Measurements from ENCODE around the gene SLC9C2. TPM values are rescaled to one million over a fixed set of nuclear protein-coding genes. Genes with fewer than 3 reads are reported as not detected.
"Not testable (repeated sequence)": the region's sequence is repeated elsewhere in the genome, so short reads cannot be mapped to it uniquely, and the experiment has no call there.

The SLC9C2 gene
- total RNA-seq, 3 donors from 2014 or later, result not detected

GRCh38 chr1:173523329-173523728, 79.5 kb downstream of the SLC9C2 start:
- no peaks in the 10 kb centered on the region for H3K36me3 Mint-ChIP-seq (ENCODE audit: insufficient read depth)
- no peak for ATAC-seq
- no peaks in the 10 kb centered on the region for H3K27me3 Mint-ChIP-seq (ENCODE audit: low read depth)
- peaks cover 9% of the 10 kb centered on the region for H3K4me1 Mint-ChIP-seq (ENCODE audit: low read depth)
- DNase-seq, result no peak
- H3K9me3 Mint-ChIP-seq, result no peaks in the 10 kb centered on the region
- H3K4me3 Mint-ChIP-seq, result no peak overlapping the region

- H3K9me3 Mint-ChIP-seq, result no peaks in the 10 kb centered on the region
- H3K4me1 Mint-ChIP-seq (ENCODE audit: low read depth), result peaks cover 12% of the 10 kb centered on the region
- H3K4me3 Mint-ChIP-seq, result no peak overlapping the region
- H3K27me3 Mint-ChIP-seq (ENCODE audit: low read depth), result peaks cover 3% of the 10 kb centered on the region
- no peaks in the 10 kb centered on the region for H3K36me3 Mint-ChIP-seq (ENCODE audit: insufficient read depth)
- DNase-seq, result no peak
- no peak for ATAC-seq
Observed at GRCh38 chr1:173520799-173521198, 82.1 kb downstream of the SLC9C2 start.

GRCh38 chr1:173514503-173514902, 88.4 kb downstream of the SLC9C2 start:
- H3K27me3 Mint-ChIP-seq (ENCODE audit: low read depth); H3K36me3 Mint-ChIP-seq (ENCODE audit: insufficient read depth); H3K9me3 Mint-ChIP-seq; ATAC-seq; DNase-seq; H3K4me3 Mint-ChIP-seq: not testable (repeated sequence)
- peaks cover 12% of the 10 kb centered on the region for H3K4me1 Mint-ChIP-seq (ENCODE audit: low read depth)

- no peak for DNase-seq
- Mint-ChIP-seq H3K27me3 (ENCODE audit: low read depth) (no peaks in the 10 kb centered on the region), H3K9me3 (peaks cover 8% of the 10 kb centered on the region), H3K36me3 (ENCODE audit: insufficient read depth) (no peaks in the 10 kb centered on the region), H3K4me1 (ENCODE audit: low read depth) (no peaks in the 10 kb centered on the region), H3K4me3 (no peak overlapping the region)
- ATAC-seq, result no peak
Observed at GRCh38 chr1:173509797-173510196, 93.1 kb downstream of the SLC9C2 start.

DNA sequence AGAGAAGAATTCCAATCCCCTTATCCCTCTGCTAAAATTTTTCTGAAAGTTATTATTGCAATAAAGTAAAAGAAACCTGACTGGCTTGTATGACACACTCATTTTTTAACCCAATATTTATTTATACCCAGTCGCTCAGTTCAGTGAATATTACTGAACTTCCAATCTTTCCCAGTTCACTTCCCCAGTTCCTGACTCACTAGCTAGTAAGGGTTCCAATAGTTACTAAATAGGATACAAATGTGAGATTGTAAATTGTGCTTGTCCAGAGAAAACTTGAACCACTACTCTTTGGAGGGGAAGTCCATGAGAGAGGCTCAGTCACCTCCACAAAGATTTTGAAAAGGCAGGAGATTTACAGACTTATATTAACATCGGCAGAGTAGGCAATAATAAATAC, 94.3 kb downstream of the SLC9C2 start:
- no peaks in the 10 kb centered on the region for H3K36me3 Mint-ChIP-seq (ENCODE audit: insufficient read depth)
- ATAC-seq, result no peak
- H3K9me3 Mint-ChIP-seq, result peaks cover 3% of the 10 kb centered on the region
- no peak overlapping the region for H3K4me3 Mint-ChIP-seq
- no peaks in the 10 kb centered on the region for H3K4me1 Mint-ChIP-seq (ENCODE audit: low read depth)
- H3K27me3 Mint-ChIP-seq (ENCODE audit: low read depth), result no peaks in the 10 kb centered on the region
- no peak for DNase-seq

GRCh38 chr1:173507847-173508209, 95.0 kb downstream of the SLC9C2 start:
- Mint-ChIP-seq H3K9me3 (no peaks in the 10 kb centered on the region), H3K4me1 (ENCODE audit: low read depth) (no peaks in the 10 kb centered on the region), H3K27me3 (ENCODE audit: low read depth) (no peaks in the 10 kb centered on the region), H3K4me3 (no peak overlapping the region), H3K36me3 (ENCODE audit: insufficient read depth) (no peaks in the 10 kb centered on the region)
- no peak for DNase-seq
- ATAC-seq, result no peak

GRCh38 chr1:173507205-173507846, 95.5 kb downstream of the SLC9C2 start:
- Mint-ChIP-seq H3K4me3 (no peak overlapping the region), H3K27me3 (ENCODE audit: low read depth) (no peaks in the 10 kb centered on the region), H3K9me3 (no peaks in the 10 kb centered on the region), H3K4me1 (ENCODE audit: low read depth) (no peaks in the 10 kb centered on the region), H3K36me3 (ENCODE audit: insufficient read depth) (no peaks in the 10 kb centered on the region)
- no peak for DNase-seq
- no peak for ATAC-seq

GRCh38 chr1:173506437-173506836, 96.4 kb downstream of the SLC9C2 start:
- no peak overlapping the region for H3K4me3 Mint-ChIP-seq

DNA sequence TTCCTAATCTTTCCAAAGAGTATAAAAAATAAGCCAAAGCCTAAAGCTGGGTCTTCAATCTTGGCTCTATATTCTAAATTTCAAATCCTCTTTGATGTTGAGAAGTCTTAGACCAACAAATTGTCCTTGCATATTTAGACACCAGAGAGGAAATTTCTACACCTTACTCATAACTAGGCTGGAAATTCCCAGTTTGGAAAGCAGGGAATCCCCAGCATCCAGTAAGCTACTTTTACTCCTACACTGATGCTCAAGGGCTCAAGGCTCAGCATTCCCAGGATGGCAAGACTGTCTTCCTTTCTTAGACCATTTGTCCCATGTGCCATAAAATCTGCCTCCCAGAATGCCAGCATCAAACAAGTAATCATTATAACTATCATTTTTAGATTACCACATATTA, 97.5 kb downstream of the SLC9C2 start:
- H3K4me1 Mint-ChIP-seq (ENCODE audit: low read depth), result no peaks in the 10 kb centered on the region
- H3K4me3 Mint-ChIP-seq, result no peak overlapping the region
- ATAC-seq (no peak), DNase-seq (no peak)
- H3K27me3 Mint-ChIP-seq (ENCODE audit: low read depth), result no peaks in the 10 kb centered on the region
- no peaks in the 10 kb centered on the region for H3K9me3 Mint-ChIP-seq
- H3K36me3 Mint-ChIP-seq (ENCODE audit: insufficient read depth), result no peaks in the 10 kb centered on the region

More at GRCh38 chr1:173506437-173506836, 96.4 kb downstream of the SLC9C2 start:
- Mint-ChIP-seq H3K9me3 (no peaks in the 10 kb centered on the region), H3K27me3 (ENCODE audit: low read depth) (no peaks in the 10 kb centered on the region), H3K36me3 (ENCODE audit: insufficient read depth) (no peaks in the 10 kb centered on the region), H3K4me1 (ENCODE audit: low read depth) (no peaks in the 10 kb centered on the region)
- DNase-seq, result no peak
- ATAC-seq, result no peak

DNA sequence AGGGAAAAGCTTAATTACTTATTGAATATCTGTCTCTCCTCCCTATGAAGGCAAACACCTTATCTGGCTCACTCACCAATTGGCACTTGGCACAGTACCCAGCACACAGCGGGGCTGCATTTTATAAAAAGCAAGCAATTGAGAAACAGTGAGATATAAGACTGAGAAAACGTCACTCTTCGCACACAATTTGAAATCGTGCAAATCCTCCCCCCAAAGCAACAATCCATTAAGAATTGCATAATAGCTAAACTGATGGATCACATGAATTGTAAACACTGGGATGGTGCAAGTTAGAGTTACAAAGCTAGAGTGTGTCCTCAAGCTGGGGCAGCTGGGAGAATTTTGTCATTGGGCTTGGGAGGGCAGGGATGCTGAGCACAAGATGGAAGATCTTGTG, 98.6 kb downstream of the SLC9C2 start:
- no peaks in the 10 kb centered on the region for H3K4me1 Mint-ChIP-seq (ENCODE audit: low read depth)
- ATAC-seq, result no peak
- DNase-seq, result no peak
- no peak overlapping the region for H3K4me3 Mint-ChIP-seq
- no peaks in the 10 kb centered on the region for H3K36me3 Mint-ChIP-seq (ENCODE audit: insufficient read depth)
- H3K27me3 Mint-ChIP-seq (ENCODE audit: low read depth), result no peaks in the 10 kb centered on the region
- no peaks in the 10 kb centered on the region for H3K9me3 Mint-ChIP-seq

- Mint-ChIP-seq H3K36me3 (ENCODE audit: insufficient read depth) (no peaks in the 10 kb centered on the region), H3K4me3 (no peak overlapping the region), H3K27me3 (ENCODE audit: low read depth) (no peaks in the 10 kb centered on the region), H3K9me3 (no peaks in the 10 kb centered on the region), H3K4me1 (ENCODE audit: low read depth) (no peaks in the 10 kb centered on the region)
- ATAC-seq, result no peak
- DNase-seq, result no peak
Observed at GRCh38 chr1:173503391-173503790, 99.5 kb downstream of the SLC9C2 start.

DNA sequence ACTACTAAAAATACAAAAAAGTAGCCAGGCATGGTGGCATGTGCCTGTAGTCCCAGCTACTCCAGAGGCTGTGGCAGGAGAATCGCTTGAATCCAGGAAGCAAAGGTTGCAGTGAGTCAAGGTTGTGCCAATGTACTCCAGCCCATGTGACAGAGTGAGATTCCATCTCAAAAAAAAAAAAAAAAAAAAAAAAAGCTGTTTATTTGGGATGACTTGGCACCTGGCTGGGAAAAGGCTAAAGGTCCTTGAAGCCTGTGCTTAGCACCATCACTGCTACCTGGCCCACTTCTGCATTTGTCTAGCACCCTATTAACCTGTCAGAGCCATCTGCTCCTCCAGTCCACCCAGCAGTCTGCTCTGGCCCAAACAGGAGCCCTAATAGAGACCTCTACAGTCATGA, 100.8 kb downstream of the SLC9C2 start:
- Mint-ChIP-seq H3K36me3 (ENCODE audit: insufficient read depth) (no peaks in the 10 kb centered on the region), H3K9me3 (no peaks in the 10 kb centered on the region), H3K4me1 (ENCODE audit: low read depth) (no peaks in the 10 kb centered on the region), H3K4me3 (no peak overlapping the region), H3K27me3 (ENCODE audit: low read depth) (no peaks in the 10 kb centered on the region)
- no peak for DNase-seq
- no peak for ATAC-seq

DNA sequence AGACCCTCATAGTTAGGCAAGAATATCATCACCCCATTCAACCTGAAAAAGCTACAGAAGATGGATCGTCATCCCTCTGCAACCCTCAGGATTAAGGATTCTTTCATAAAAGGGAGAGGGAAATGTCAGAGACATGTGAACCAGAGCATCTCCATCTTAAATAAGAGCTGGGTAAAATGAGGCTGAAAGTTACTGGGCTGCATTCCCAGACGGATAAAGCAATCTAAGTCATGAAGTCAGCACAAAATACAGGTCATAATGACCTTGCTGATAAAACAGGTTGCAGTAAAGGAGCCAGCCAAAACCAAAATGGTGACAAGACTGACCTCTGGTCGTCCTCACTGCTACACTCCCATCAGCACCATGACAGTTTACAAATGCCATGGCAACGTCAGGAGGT, 103.1 kb downstream of the SLC9C2 start:
- no peak for ATAC-seq
- Mint-ChIP-seq H3K4me1 (ENCODE audit: low read depth) (no peaks in the 10 kb centered on the region), H3K36me3 (ENCODE audit: insufficient read depth) (no peaks in the 10 kb centered on the region), H3K9me3 (peaks cover 4% of the 10 kb centered on the region), H3K4me3 (no peak overlapping the region), H3K27me3 (ENCODE audit: low read depth) (no peaks in the 10 kb centered on the region)
- no peak for DNase-seq

- no peak for DNase-seq
- no peak overlapping the region for H3K4me3 Mint-ChIP-seq
- no peak for ATAC-seq
- H3K4me1 Mint-ChIP-seq (ENCODE audit: low read depth), result no peaks in the 10 kb centered on the region
- H3K9me3 Mint-ChIP-seq, result peaks cover 9% of the 10 kb centered on the region
- no peaks in the 10 kb centered on the region for H3K36me3 Mint-ChIP-seq (ENCODE audit: insufficient read depth)
- no peaks in the 10 kb centered on the region for H3K27me3 Mint-ChIP-seq (ENCODE audit: low read depth)
Observed at GRCh38 chr1:173496757-173497320, 106.0 kb downstream of the SLC9C2 start.

DNA sequence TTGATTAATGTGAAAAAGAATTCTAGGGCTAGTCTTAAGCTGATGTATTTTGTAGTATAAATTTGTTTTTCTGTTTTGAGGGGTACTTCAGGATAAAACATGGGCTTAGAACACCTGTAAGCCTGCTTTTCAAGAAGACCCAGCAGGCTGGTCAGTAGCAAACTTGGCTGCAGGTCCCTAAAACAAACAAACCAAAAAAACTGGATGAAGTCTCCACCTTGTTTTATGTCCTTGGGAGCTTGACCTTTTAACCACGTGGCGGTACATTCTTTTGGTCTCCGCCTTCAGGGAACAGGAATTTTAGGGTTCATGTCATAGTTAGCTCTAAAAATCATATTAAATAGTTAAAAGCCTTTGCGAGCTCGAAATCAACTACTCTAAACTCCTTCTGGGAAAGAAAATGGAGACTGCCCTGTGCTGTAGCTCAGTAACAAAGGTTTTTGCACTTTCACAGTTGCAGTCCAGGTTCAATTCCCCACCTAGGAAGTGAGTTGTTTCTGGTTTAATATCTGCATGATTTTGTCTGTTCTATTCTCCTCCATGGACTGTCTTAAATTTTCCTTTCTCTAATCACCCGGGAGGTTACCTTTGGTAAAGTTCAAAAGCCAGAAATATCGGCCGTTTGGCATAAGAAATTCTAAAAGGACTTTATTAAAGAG, 107.1 kb downstream of the SLC9C2 start:
- no peak overlapping the region for H3K4me3 Mint-ChIP-seq
- ATAC-seq (no peak), DNase-seq (no peak)
- no peaks in the 10 kb centered on the region for H3K36me3 Mint-ChIP-seq (ENCODE audit: insufficient read depth)
- H3K27me3 Mint-ChIP-seq (ENCODE audit: low read depth), result no peaks in the 10 kb centered on the region
- no peaks in the 10 kb centered on the region for H3K4me1 Mint-ChIP-seq (ENCODE audit: low read depth)
- H3K9me3 Mint-ChIP-seq, result peaks cover 9% of the 10 kb centered on the region

Measured in activated T-cell treated with anti-CD3 and anti-CD28 coated beads, Interleukin-2, amount 50 U/mL, for 4 hours (primary cell).